HG03159 (cell line): Measurements from ENCODE around the gene RBCK1.
"Not testable (repeated sequence)": the region's sequence is repeated elsewhere in the genome, so short reads cannot be mapped to it uniquely, and the experiment has no call there.

Experiments
- ATAC-seq: cut with Tn5 transposase; IDR thresholded peaks from one replicate; pipeline ENCODE4 v1.9.1; 2021; ENCODE audit warnings: mild to moderate bottlenecking, moderate library complexity; ENCODE audit not compliant: unreplicated experiment

RBCK1 gene

DNA sequence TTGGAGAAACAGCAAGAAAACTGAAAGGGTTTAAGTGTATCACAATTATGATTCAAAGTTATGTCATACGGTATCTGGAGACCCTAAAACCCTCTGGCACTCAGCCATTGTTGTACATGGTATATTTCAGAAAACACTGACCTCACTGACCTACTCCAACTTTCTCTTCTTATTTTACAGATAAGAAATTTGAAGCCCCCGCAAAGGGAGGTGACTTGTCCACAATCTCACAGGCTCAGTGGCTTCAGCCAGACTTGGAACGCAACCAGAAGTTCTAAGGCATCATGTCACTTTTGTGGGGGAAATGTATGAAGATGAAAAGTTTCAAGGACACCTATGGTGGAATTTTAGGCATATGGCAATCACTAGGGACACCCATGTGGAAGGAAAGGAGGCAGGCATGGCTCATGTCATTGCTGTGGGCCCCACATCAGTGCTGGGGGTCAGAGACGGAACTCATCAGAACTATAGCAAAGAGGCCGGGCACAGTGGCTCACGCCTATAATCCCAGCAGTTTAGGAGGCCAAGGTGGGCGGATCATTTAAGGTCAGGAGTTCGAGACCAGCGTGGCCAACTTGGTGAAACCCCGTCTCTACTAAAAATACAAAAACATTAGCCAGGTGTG is 32.7 kb upstream of the RBCK1 start:
- no peak for ATAC-seq

DNA sequence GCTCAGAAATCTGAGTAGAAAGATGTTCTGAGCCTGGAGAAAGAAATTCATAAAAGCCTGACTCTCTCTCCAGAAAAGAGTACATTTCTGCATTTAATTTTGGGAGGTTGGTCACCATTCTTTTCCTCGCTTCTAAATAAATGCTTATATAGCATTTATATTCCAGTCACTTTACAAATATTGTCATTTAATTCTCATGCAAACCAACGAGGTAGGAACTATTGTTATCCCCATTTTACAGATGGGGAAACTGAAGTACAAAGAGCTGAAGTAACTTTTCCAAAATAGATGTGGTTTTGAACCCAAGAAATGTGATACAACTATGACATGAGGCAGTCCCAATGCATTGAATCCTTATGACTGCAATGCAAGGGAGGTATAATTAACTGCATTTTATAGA is 32.0 kb upstream of the RBCK1 start:
- no peak for ATAC-seq

DNA sequence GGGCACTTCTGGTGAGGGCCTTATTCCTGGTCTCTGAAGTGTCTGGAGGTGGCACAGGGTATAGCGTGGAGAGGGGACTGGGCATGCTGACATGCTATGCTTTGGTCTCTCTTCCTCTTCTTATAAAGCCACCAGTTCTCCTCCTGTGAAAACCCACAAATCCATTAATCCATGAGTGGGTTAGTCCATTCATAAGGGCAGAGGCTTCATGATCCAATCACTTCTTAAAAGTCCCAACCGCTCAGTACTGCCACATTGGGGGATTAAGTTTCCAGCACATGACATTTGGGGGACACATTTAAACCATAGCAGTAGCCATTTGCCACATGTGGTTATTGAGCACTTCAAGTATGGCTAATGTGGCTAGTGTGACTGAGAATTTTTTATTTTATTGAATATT is 31.3 kb upstream of the RBCK1 start:
- ATAC-seq = no peak

DNA sequence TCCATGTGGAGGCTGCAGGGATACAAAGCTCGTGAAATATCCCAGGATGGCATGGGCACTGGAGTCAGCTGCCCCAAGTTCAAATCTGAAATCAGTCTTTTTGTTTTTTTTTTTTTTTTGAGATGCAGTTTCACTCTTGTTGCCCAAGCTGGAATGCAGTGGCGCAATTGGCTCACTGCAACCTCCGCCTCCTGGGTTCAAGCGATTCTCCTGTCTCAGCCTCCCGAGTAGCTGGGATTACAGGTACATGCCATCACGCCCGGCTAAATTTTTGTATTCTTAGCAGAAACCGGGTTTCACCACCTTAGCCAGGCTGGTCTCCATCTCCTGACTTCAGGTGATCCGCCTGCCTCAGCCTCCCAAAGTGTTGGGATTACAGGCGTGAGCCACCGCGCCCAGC is 30.5 kb upstream of the RBCK1 start:
- ATAC-seq = not testable (repeated sequence)

DNA sequence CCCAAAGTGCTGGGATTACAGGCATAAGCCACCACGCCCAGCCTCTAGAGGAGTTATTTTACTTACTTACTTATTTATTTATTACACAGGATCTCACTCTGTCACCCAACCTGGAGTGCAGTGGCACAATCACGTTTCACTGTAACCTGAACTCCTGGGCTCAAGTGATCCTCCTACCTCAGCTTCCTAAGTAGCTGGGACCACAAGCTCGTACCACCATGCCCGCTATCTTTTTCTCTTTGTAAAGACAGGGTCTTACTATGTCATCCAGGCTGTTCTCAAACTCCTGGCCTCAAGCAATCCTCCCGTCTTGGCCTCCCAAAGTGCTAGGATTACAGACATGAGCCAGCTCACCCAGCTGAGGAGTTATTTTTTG is 29.1 kb upstream of the RBCK1 start:
- no peak for ATAC-seq

DNA sequence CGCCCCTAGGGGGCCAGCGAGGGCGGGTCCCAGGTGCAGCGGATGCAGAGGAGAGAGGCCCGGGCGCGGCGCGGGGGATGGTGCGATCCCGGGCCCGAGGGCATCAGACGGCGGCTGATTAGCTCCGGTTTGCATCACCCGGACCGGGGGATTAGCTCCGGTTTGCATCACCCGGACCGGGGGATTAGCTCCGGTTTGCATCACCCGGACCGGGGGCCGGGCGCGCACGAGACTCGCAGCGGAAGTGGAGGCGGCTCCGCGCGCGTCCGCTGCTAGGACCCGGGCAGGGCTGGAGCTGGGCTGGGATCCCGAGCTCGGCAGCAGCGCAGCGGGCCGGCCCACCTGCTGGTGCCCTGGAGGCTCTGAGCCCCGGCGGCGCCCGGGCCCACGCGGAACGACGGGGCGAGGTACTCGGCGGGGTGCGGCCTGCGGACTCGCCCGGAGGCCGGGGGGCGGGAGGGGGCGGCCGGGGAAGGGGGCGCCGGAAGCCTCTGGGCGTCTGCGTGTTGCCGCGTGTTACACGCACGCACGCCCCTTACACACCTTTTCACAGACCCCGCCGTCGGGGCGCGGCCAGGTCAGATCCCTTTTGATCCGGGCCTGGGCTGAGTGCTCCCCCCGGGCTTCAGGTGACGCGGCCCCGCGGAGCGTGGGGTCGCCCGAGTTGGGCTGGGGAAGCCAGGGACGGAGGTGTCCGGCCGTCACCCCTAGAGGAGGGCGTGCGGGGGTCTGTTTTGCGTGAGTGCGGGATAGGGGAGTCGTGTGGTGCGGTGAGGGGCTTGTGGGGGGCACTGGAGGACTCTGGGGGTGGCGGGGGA is 27.1 kb upstream of the RBCK1 start:
- peak; percentile 52 for ATAC-seq

DNA sequence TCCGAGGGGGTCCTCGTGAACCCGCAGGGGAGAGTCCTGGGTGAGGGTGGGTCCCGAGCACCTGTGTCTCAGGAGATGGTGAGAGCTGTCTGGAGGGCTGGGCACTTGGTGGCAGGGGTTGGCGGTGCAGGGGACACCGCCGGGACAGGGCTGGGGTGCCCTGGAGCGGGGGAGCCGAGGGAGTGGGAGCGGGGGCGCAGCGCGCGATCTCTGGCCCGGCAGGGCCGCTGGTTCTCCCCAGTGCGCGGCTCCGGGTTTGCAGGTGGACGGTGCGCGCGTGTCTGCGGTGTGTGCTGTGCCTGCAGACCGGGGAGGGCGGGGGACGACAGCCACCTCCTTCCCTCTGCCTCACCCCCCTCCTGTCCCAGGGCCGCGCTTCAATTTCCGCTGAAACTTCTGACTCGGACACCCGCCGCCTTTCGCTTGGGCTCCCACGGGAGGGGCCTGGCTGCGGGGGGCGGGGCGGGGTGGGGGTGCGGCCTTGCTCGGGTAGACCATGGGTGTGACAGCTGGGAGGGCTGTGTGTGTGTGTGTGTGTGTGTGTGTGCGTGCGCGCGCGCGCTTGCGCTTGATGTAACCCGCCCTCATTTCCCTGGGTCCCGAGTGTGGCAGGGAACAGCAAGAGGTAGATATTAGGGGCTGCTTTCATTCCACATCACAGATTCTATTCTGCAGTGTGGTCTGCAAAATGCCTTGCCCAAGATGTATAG is 26.4 kb upstream of the RBCK1 start:
- peak; percentile 69 for ATAC-seq

DNA sequence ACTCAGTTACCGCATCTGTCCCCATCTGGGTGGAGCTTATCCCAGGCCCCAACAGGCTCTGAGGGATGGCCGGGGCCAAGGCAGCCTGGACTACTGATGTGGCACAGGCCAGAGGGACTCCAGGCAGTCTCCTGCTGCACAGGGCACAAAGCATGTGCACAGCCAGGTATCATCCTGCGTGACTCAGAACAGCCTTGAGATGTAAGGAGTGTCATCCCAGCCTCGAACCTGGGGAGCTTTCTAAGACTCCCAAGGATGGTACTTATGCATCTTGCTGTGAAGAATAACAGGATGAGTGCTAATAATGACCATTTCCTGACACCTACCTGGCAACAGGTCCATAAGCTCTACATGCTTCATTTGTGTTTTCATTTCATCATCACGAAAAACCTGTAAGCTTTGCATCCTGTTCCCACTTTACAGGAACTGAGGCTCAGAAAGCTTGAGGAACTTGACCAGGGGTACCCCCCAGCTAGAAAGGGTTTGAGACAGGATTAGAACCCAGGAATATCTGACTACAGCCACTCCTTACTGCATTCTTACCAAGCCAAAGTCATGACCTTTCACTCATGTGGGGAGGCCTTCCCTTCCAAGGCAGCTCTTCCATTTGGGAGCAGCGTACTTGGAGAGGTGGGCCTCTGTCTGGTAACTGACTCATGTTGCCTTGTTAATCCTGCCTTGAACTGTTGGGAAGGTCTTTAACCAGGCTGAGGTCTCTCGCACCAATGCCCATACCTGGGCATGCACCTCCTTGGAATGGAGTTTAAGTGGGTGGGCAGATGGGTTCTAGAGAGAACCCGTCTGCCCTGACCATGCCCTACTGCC is 25.6 kb upstream of the RBCK1 start:
- ATAC-seq = no peak

DNA sequence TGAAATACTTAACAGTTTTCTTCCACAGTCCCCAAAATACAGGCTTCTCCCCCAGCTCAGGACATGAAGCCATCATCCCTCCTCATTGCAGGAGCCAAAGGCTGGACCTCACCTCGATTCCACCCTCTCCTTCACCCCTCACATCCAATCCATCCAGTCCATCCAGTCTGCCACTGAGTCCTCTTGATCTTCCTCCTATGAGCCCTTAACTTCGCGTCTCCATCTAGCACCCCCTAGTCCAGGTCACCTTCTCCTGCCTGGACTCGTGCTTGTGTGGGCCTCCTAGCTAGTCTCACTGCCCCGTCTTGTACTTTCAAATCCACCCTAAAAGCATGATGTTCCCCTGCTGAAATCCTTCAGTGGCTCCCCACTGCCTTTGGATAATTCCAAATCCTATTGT is 24.2 kb upstream of the RBCK1 start:
- no peak for ATAC-seq

DNA sequence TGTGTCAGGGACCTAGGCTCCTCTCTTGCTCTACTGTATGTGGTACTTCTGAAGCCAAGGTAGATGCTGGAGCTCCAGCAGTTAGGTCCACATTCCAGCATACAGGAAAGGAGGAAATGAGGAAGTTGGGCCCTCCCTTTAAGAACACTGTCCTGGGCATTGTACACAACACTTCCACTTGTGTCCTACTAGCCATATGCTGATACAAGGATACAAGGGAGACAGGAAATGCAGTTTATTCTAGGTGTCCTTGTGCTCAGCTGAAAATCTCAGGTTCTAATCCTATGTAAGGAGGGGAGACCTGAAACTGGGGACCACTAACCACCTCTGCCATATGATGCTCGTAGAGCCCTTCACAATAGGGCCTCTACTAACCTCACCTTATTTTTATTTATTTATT is 23.4 kb upstream of the RBCK1 start:
- no peak for ATAC-seq

DNA sequence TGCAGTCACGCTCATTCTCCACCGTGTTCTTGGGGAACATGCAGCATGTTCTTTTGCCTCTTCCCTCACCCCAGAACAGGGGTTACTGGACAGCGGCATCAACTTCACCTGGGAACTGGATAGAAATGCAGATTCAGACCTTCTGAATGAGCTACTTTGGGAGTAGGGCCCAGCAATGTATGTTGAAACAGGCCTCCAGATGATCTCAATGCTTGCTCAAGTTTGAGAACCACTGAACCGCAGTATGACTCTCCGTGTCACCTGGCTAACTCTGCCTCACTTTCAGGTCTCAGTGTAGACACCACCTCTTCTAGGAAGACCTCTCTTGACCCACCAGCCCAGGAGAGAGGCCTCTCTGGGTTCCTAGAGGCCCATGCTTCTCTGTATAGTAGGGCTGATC is 22.7 kb upstream of the RBCK1 start:
- no peak for ATAC-seq

DNA sequence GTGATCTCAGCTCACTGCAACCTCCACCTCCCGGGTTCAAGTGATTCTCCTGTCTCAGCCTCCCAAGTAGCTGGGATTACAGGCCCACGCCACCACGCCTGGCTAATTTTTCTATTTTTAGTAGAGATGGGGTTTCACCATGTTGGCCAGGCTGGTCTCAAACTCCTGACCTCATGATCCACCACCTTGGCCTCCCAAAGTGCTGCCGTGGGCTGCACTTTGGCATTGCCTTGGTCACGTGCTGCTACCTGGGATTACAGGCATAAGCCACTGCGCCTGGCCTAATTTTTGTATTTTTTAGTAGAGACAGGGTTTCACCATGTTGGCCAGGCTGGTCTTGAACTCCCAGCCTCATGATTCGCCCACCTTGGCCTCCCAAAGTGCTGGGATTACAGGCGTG is 21.5 kb upstream of the RBCK1 start:
- not testable (repeated sequence) for ATAC-seq

DNA sequence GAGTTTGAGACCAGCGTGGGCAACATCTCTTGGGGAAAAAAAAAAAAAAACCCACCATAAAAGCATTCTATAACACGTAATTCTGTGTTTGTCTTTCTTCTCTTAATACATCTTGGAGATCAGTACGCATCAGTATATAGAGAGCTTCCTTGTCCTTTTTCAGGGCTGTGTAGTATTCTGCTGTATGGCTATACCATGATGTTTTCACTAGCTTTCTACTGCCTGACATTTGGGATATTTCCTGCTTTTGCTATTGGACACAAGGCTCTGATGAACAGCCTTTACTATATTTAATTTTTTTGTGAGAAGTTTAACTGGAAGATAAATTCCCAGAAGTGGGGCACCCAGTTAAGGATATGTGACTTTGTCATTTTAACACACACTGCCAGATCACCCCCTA is 20.6 kb upstream of the RBCK1 start:
- no peak for ATAC-seq

DNA sequence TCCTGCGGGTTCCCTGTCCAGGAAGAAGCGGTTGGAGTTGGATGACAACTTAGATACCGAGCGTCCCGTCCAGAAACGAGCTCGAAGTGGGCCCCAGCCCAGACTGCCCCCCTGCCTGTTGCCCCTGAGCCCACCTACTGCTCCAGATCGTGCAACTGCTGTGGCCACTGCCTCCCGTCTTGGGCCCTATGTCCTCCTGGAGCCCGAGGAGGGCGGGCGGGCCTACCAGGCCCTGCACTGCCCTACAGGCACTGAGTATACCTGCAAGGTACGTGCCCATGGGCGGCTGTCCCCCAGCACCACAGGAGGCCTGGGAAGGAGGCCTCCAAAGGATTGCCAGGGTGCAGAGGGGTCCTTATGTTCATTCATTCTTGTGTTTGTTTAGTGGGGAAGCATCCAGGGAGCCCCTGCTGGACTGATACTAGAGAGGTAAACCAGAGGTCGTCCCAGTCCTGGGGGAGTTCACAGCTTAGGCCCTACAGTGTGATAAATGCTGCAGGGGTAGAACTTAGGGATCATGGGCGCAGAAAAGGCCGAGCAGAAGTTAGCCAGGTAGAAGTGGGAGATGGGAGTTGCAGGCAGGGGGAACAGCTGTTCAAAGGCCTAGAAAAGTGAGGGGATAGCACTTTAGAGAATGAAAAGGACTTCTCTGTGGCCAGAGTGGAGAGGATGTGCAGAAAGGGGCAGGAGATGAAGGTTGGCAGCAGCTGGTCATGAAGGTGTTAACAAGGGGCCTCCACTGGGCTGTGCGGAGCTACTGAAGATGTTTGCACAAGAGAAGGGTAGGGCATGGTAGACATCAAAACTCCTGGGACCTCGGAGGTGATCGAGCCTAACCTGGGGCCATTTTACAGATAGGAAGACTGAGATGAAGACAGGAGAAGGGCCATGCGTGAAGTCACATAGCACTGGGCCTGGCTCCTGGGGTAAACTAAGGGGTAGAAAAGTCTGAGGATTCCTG is 19.8 kb upstream of the RBCK1 start:
- ATAC-seq = no peak

DNA sequence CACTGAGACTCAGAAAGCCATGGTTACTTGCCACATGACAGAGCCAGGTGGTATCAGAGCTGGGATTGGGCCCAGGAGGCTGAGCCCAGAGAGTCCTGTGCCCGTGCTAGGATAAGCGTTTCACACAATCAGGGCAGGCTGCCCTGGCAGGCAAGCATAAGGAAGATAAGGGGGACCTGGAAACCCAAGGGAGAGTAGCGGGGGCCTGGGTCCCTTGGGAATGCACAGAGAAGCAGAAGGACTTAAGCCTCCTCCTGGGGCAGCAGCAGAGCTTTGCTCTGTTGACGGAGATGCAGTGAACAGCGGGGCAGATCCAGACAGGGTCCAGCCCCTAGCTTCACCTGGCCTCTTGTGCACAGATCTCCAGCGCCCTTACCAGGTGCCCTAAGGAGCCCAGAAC is 18.9 kb upstream of the RBCK1 start:
- ATAC-seq = no peak

DNA sequence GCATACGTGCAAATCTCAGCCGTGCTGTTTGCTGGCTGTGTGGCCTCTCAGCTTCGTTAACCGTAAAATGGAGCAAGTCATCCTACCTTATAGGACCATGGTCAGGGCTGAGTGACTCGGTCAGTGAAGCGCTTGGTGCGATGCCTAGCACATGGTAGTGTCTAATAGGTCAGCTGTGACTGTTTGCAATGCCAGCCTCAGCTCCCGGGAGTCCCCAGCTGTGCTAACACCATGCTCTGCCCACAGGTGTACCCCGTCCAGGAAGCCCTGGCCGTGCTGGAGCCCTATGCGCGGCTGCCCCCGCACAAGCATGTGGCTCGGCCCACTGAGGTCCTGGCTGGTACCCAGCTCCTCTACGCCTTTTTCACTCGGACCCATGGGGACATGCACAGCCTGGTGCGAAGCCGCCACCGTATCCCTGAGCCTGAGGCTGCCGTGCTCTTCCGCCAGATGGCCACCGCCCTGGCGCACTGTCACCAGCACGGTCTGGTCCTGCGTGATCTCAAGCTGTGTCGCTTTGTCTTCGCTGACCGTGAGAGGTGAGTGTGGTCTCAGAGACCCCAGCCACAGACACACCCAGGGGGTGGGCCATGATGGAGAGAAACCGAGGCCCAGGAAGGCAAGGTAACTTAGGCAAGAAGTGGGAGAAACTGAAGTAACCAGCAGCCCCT is 16.9 kb upstream of the RBCK1 start:
- ATAC-seq = no peak

DNA sequence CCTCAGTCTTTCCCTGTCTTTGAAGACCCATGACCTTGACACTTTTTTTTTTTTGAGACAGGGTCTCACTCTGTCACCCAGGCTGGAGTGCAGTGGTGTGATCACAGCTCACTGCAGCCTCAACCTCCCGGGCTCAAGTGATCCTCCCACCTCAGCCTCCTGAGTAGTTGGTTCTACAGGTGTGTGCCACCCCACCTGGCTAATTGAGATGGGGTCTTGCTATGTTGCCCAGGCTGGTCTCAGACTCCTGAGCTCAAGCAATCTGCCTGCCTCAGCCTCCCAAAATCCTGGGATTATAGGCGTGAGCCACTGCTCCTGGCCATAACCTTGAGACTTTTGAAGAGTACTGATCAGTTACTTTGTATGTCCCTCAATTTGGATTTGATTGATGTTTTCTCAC is 14.8 kb upstream of the RBCK1 start:
- ATAC-seq = not testable (repeated sequence)

DNA sequence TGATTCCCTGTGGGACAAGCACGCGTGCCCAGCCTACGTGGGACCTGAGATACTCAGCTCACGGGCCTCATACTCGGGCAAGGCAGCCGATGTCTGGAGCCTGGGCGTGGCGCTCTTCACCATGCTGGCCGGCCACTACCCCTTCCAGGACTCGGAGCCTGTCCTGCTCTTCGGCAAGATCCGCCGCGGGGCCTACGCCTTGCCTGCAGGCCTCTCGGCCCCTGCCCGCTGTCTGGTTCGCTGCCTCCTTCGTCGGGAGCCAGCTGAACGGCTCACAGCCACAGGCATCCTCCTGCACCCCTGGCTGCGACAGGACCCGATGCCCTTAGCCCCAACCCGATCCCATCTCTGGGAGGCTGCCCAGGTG is 11.9 kb upstream of the RBCK1 start:
- no peak for ATAC-seq

DNA sequence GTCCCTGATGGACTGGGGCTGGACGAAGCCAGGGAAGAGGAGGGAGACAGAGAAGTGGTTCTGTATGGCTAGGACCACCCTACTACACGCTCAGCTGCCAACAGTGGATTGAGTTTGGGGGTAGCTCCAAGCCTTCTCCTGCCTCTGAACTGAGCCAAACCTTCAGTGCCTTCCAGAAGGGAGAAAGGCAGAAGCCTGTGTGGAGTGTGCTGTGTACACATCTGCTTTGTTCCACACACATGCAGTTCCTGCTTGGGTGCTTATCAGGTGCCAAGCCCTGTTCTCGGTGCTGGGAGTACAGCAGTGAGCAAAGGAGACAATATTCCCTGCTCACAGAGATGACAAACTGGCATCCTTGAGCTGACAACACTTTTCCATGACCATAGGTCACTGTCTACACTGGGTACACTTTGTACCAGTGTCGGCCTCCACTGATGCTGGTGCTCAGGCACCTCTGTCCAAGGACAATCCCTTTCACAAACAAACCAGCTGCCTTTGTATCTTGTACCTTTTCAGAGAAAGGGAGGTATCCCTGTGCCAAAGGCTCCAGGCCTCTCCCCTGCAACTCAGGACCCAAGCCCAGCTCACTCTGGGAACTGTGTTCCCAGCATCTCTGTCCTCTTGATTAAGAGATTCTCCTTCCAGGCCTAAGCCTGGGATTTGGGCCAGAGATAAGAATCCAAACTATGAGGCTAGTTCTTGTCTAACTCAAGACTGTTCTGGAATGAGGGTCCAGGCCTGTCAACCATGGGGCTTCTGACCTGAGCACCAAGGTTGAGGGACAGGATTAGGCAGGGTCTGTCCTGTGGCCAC is 11.3 kb upstream of the RBCK1 start:
- ATAC-seq = no peak
